OCI-LY7 (cell line): ENCODE data around the gene TNN.

ENCODE experiments used
- EZH2phosphoT487 ChIP-seq: fragments of 200-600 bp; sonication (generic); IDR thresholded peaks from 2 replicates; pipeline ENCODE4 v1.6.1; 2018; ENCODE audit warnings: low read depth, borderline replicate concordance, mild to moderate bottlenecking, mixed run types, antibody characterized with exemption, low read length, moderate library complexity, mixed read lengths
- TF ChIP-seq, protein P1 (sequence below): fragments of 200-600 bp; sonication (generic); conservative IDR thresholded peaks from 2 replicates; pipeline ENCODE4 v1.5.1; 2014; ENCODE audit warnings: mild to moderate bottlenecking, antibody characterized with exemption, low read length, moderate library complexity, mixed read lengths

DNA sequence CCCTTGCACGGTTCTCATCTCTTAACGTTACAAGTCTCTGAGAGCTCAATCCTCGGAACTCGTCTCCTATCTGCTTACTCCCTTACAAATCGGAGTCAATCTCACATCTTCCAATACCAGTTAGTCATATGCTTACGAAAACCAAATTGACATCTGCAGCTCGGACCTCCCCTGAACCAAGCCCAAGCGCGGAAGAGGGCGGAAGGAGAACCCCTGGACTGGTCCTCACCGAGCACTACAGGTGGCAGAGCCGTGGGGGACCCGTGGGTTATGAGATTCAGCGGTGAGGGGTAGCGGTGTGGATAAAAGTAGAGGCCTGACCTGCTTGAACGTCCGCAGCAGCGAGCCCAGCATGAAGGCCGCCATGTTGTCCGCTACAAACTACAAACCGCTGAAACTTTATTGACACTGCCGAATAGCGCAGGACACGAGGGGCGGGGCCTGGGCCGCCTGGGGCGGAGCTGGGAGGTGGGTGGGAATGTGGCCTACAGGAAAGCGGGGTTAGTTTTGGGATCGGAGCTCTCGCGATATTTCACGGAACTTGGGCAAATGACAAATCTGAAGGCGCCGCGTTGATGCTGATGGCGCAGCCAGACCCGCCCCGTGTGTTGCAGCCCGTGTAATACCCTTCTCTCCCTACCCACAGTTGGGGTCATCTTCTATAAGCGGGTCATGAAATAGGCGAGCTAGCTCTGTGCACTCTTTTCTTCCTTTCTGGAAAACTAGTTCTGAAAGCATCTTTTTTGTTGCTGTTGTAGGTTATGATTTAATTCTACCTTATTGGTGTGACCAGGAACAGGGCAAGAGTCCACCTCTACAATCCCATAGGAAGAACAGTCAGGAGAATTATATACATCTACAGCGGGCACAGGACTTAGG, 44.4 kb upstream of the TNN start, which contains the start of gene MRPS14:
- TF ChIP-seq, protein P1, sequence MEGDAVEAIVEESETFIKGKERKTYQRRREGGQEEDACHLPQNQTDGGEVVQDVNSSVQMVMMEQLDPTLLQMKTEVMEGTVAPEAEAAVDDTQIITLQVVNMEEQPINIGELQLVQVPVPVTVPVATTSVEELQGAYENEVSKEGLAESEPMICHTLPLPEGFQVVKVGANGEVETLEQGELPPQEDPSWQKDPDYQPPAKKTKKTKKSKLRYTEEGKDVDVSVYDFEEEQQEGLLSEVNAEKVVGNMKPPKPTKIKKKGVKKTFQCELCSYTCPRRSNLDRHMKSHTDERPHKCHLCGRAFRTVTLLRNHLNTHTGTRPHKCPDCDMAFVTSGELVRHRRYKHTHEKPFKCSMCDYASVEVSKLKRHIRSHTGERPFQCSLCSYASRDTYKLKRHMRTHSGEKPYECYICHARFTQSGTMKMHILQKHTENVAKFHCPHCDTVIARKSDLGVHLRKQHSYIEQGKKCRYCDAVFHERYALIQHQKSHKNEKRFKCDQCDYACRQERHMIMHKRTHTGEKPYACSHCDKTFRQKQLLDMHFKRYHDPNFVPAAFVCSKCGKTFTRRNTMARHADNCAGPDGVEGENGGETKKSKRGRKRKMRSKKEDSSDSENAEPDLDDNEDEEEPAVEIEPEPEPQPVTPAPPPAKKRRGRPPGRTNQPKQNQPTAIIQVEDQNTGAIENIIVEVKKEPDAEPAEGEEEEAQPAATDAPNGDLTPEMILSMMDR: no peak
- TF ChIP-seq EZH2phosphoT487: no peak
